Peyer's patch (tissue), 4 donors: ENCODE results near the gene SLC7A5. TPM values are rescaled to one million over a fixed set of nuclear protein-coding genes. Genes with fewer than 3 reads are reported as not detected.
A peak's percentile ranks its signal among the peaks of the same experiment; 100 is the strongest.

Experiments used
- DNase-seq, 3 donors: peaks; one replicate each; pipeline ENCODE4 v3.0.0-alpha.2; 2017 to 2019
- H3K27ac ChIP-seq, 4 donors: fragments of 200-600 bp; sonication (generic); one replicate each; pipeline ENCODE4 v1.5.1; 2016 to 2019
- H3K27me3 ChIP-seq, 2 donors: fragments of 200-600 bp; sonication (generic); one replicate each; pipeline ENCODE4 v1.5.1; 2019
- H3K36me3 ChIP-seq, 3 donors: fragments of 200-600 bp; sonication (generic); one replicate each; pipeline ENCODE4 v1.5.1; 2016 to 2019
- H3K4me1 ChIP-seq, 4 donors: fragments of 200-600 bp; sonication (generic); one replicate each; pipeline ENCODE4 v1.5.1; 2016 to 2019
- H3K4me3 ChIP-seq, 4 donors: fragments of 200-600 bp; sonication (generic); 1 replicate in 3 of 4; 2 replicates in 1 of 4; pipeline ENCODE4 v1.5.1; 2016 to 2019; ENCODE audit warnings: mild to moderate bottlenecking in 1 of 4
- H3K9me3 ChIP-seq, 4 donors: fragments of 200-600 bp; sonication (generic); one replicate each; pipeline ENCODE4 v1.5.1; 2016 to 2019; ENCODE audit warnings: mild to moderate bottlenecking in 1 of 4
- POLR2A ChIP-seq, 2 donors: fragments of 450-650 bp; IDR thresholded peaks; one replicate each; pipeline ENCODE4 v1.5.1; 2017; ENCODE audit warnings: antibody characterized with exemption in 2 of 2, mild to moderate bottlenecking in 2 of 2, moderate library complexity in 2 of 2
- total RNA-seq, 4 donors: library from RNA; depleted of rRNA; stranded (reverse); fragments of >200 nt; gene quantifications; one replicate each; pipeline ENCODE4 v1.1.0, GENCODE V29; 2016
- TF ChIP-seq, protein P1 (sequence below), 6 experiments: fragments of 450-650 bp in 4 of 6; fragments of 200-600 bp in 2 of 6; sonication (generic) in 1 of 6; IDR thresholded peaks; one replicate each; pipeline ENCODE4 v1.5.1; 2017 to 2019; ENCODE audit warnings: antibody characterized with exemption in 6 of 6, mild to moderate bottlenecking in 3 of 6, moderate library complexity in 1 of 6

Gene SLC7A5
- total RNA-seq, 4 donors from 2014 or later = 3.2 to 4.7 (median 3.9) TPM

DNA sequence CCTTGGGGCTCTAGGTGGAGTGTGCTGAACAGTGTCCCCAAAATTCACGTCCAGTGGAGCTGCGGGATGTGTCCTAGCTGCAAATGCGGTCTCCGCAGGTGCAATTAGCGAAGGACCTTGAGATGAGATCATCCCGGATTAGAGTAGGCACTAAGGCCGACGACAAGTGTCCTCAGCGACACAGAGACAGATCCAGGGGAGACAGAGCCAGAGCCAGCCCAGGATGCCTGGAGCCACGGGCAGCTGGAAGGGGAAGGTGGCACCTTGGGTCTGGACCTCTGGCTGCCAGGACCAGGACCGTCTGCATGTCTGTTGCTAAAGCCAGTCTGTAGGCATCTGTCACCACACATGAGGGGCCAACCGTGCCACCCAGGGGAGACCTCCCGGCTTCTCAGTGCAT, 24.5 kb downstream of the SLC7A5 start:
- Histone ChIP-seq H3K36me3 (peaks cover 0 to 3% (median 0%) of the 10 kb centered on the region in 3 donors), H3K4me3 (no peak overlapping the region), H3K27ac (no peak overlapping the region), H3K9me3 (no peaks in the 10 kb centered on the region), H3K27me3 (no peaks in the 10 kb centered on the region), H3K4me1 (peaks cover 0 to 14% (median 0%) of the 10 kb centered on the region in 4 donors)
- no peak for TF ChIP-seq POLR2A (IDR thresholded peaks at IDR 0.05)
- TF ChIP-seq, protein P1, sequence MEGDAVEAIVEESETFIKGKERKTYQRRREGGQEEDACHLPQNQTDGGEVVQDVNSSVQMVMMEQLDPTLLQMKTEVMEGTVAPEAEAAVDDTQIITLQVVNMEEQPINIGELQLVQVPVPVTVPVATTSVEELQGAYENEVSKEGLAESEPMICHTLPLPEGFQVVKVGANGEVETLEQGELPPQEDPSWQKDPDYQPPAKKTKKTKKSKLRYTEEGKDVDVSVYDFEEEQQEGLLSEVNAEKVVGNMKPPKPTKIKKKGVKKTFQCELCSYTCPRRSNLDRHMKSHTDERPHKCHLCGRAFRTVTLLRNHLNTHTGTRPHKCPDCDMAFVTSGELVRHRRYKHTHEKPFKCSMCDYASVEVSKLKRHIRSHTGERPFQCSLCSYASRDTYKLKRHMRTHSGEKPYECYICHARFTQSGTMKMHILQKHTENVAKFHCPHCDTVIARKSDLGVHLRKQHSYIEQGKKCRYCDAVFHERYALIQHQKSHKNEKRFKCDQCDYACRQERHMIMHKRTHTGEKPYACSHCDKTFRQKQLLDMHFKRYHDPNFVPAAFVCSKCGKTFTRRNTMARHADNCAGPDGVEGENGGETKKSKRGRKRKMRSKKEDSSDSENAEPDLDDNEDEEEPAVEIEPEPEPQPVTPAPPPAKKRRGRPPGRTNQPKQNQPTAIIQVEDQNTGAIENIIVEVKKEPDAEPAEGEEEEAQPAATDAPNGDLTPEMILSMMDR (IDR thresholded peaks at IDR 0.05) = no peak
- DNase-seq = no peak

DNA sequence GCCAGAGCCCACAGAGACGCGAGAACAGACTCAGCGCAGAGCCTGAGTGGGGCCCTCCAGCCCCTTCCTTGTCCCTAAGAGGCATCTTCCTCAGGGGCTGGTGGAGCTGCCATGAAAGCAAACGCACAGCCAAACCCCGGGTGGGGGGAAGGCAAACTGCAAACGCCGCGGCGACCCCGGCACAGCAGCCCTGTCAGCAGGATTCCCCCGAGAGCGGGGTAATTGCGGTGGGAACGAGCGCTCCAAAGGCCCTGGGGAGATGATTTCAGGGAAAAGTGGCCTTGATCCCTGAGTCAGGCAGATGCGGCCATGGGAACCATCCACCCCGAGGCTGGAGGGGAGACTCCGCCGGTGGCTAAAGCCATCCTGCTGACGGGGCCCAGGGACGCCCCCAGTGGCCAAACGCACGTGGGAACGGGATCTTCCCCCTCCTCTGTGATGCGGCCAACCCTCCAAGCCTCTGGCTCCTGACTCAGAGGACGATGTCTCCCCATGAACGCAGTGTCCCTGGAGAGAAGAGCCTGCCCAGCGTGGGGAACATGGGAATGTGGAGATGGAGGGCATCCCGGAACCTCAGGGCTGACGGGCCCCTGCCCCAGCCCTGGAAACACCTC, 25.1 kb downstream of the SLC7A5 start:
- no peak for DNase-seq
- H3K27me3 ChIP-seq = no peaks in the 10 kb centered on the region
- TF ChIP-seq, protein P1 (IDR thresholded peaks at IDR 0.05) = no peak
- TF ChIP-seq POLR2A (IDR thresholded peaks at IDR 0.05) = no peak
- H3K9me3 ChIP-seq = no peaks in the 10 kb centered on the region
- H3K27ac ChIP-seq = no peak overlapping the region
- no peak overlapping the region for H3K4me3 ChIP-seq
- H3K4me1 ChIP-seq = peaks cover 0 to 14% (median 0%) of the 10 kb centered on the region in 4 donors
- peaks cover 0 to 8% (median 0%) of the 10 kb centered on the region in 3 donors for H3K36me3 ChIP-seq

GRCh38 chr16:87843678-87844105, 25.6 kb downstream of the SLC7A5 start:
- Histone ChIP-seq H3K36me3 (peaks cover 0 to 14% (median 0%) of the 10 kb centered on the region in 3 donors), H3K27ac (no peak overlapping the region), H3K4me3 (no peak overlapping the region), H3K4me1 (peaks cover 0 to 15% (median 0%) of the 10 kb centered on the region in 4 donors), H3K9me3 (no peaks in the 10 kb centered on the region), H3K27me3 (no peaks in the 10 kb centered on the region)
- no peak for TF ChIP-seq POLR2A (IDR thresholded peaks at IDR 0.05)
- DNase-seq = no peak

DNA sequence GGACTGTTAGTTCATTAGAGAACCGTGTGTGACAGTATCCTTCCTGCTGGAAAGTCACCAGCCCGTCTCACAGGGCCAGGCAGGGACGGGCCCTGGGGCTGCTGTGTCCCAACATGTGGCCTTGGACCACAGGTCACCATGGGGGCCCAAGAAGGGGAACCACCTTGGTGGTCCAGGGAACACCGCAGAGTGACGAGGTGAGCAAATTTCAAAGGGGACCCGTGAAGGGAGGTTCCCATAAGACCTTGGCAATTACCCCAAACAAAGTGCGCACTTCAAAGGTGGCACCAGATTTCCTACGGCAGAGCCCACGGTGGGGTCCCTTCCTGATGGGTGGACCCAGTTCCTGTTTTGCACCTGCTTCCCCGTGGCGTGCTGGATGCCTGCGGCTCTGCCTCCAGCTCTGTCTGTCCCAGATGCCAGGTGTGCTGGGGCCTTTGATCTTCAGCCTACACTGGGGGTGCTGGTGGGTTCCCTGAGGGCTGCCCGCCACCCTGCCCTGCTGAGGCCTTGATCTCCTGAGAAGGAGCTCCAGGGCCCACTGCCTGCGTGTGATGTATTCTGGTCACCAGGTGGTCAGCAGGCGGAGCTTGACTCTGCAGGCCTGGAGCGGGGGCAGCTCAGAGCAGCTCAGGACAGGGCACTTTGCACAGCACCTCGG, 27.0 kb downstream of the SLC7A5 start:
- Histone ChIP-seq H3K27ac (peak overlapping the region in 1 of 4 donors; percentile 25), H3K27me3 (no peaks in the 10 kb centered on the region), H3K4me3 (no peak overlapping the region), H3K36me3 (peaks cover 0 to 25% (median 0%) of the 10 kb centered on the region in 3 donors), H3K9me3 (no peaks in the 10 kb centered on the region), H3K4me1 (peaks cover 0 to 12% (median 0%) of the 10 kb centered on the region in 4 donors)
- DNase-seq = no peak
- TF ChIP-seq, protein P1 (IDR thresholded peaks at IDR 0.05) = no peak
- no peak for TF ChIP-seq POLR2A (IDR thresholded peaks at IDR 0.05)

DNA sequence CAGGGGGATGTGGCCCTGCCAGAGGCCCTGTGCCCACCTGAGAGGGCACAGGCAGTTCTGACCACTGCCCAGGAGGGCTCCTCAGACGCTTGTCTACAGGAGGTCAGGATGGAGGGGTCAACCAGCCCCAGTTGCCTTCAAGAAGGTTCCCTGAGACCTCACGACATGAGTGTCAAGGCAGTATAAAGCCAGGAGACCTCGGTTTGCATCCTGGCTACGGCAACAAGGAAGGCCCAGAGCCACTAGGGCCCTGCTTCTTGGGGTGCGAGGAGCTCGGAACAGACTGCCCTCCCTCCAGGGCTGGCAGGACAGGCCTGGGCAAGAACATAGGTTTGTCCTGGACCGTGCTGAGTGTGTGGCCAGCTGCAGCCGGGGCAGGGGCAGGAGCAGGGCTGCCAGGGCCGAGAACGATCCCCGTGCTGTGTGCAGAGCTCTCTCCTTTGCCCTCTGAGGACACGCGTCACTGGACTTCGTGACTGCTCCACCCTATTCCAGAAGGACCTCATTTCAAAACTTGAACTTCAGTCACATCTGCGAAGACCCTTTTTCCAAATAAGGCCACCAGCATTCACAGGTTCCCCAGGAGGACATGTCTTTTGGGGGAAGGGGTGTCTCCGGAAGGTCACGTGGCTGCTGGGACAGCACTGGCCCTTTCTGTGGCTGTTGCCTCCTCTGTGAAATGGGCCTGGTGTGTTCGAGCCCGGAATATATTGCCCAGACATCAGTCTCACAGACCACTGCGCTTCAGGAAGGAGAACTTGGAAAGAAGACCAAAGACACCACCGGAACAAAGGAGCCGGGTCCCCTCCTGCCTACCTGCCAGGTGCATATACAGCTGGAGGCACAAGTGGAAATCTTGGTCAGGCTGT, 27.7 kb downstream of the SLC7A5 start:
- H3K9me3 ChIP-seq = no peaks in the 10 kb centered on the region
- peaks cover 0 to 25% (median 0%) of the 10 kb centered on the region in 3 donors for H3K36me3 ChIP-seq
- H3K27me3 ChIP-seq = no peaks in the 10 kb centered on the region
- H3K4me1 ChIP-seq = peaks cover 0 to 12% (median 0%) of the 10 kb centered on the region in 4 donors
- DNase-seq = no peak
- H3K27ac ChIP-seq = peak overlapping the region in 1 of 4 donors; percentile 25
- no peak for TF ChIP-seq POLR2A (IDR thresholded peaks at IDR 0.05)
- TF ChIP-seq, protein P1 (IDR thresholded peaks at IDR 0.05) = no peak
- H3K4me3 ChIP-seq = no peak overlapping the region
